Endothelial cell (in vitro differentiated cells): Measurements from ENCODE around the gene LRP5. TPM values are rescaled to one million over a fixed set of nuclear protein-coding genes. Genes with fewer than 3 reads are reported as not detected.
A peak's percentile ranks its signal among the peaks of the same experiment; 100 is the strongest.

Source experiments
- DNase-seq: peaks from one replicate; pipeline ENCODE4 v3.0.0; 2021; ENCODE audit warnings: low spot score
- H3K27ac Mint-ChIP-seq: one replicate; pipeline ENCODE4 v1.8.0; 2021; ENCODE audit warnings: mixed read lengths, inconsistent platforms; ENCODE audit not compliant: unreplicated experiment
- H3K27me3 Mint-ChIP-seq: one replicate; pipeline ENCODE4 v1.8.0; 2021; ENCODE audit warnings: mild to moderate bottlenecking, moderate library complexity, mixed read lengths, inconsistent platforms; ENCODE audit not compliant: unreplicated experiment
- H3K36me3 Mint-ChIP-seq: one replicate; pipeline ENCODE4 v1.8.0; 2021; ENCODE audit warnings: mild to moderate bottlenecking, low read depth, mixed read lengths, inconsistent platforms; ENCODE audit not compliant: unreplicated experiment
- H3K4me1 Mint-ChIP-seq: one replicate; pipeline ENCODE4 v1.8.0; 2021; ENCODE audit warnings: mild to moderate bottlenecking, mixed read lengths, inconsistent platforms; ENCODE audit not compliant: unreplicated experiment
- H3K4me3 Mint-ChIP-seq: one replicate; pipeline ENCODE4 v1.8.0; 2021; ENCODE audit warnings: mild to moderate bottlenecking, mixed read lengths, inconsistent platforms; ENCODE audit not compliant: unreplicated experiment
- H3K9me3 Mint-ChIP-seq: one replicate; pipeline ENCODE4 v1.8.0; 2021; ENCODE audit warnings: mixed read lengths, inconsistent platforms; ENCODE audit not compliant: unreplicated experiment
- CTCF ChIP-seq: fragments of 200-600 bp; sonication (generic); IDR thresholded peaks from one replicate; pipeline ENCODE4 v1.5.0; 2021; ENCODE audit warnings: antibody characterized with exemption; ENCODE audit not compliant: unreplicated experiment
- total RNA-seq: library from RNA; stranded (reverse); fragmentation: NEBNext Ultra II Directional; extraction: Animal tissue kit (Norgen Biotek cat#: 25700); gene quantifications from one replicate; pipeline ENCODE4 v1.2.1, GENCODE V29; 2021; ENCODE audit not compliant: unreplicated experiment

LRP5 gene
- total RNA-seq, 1 donor from 2014 or later: 72.3 TPM

- Mint-ChIP-seq H3K36me3 (peaks cover 3% of the 10 kb centered on the region), H3K4me3 (peak overlapping the region; percentile 12), H3K27me3 (peaks cover 3% of the 10 kb centered on the region), H3K27ac (peak overlapping the region; percentile 57), H3K9me3 (no peaks in the 10 kb centered on the region), H3K4me1 (peaks cover 13% of the 10 kb centered on the region)
- no peak for TF ChIP-seq CTCF
- DNase-seq: no peak
Measured at GRCh38 chr11:68436162-68436888, 123.9 kb downstream of the LRP5 start.

GRCh38 chr11:68436985-68437926 is 124.9 kb downstream of the LRP5 start:
- Mint-ChIP-seq H3K9me3 (no peaks in the 10 kb centered on the region), H3K36me3 (peaks cover 3% of the 10 kb centered on the region), H3K4me1 (peaks cover 22% of the 10 kb centered on the region), H3K27ac (peak overlapping the region; percentile 93), H3K4me3 (peak overlapping the region; percentile 56), H3K27me3 (peaks cover 3% of the 10 kb centered on the region)
- TF ChIP-seq CTCF: no peak
- DNase-seq: peak; percentile 29

GRCh38 chr11:68437927-68438657 is 125.7 kb downstream of the LRP5 start:
- H3K36me3 Mint-ChIP-seq: peaks cover 3% of the 10 kb centered on the region
- TF ChIP-seq CTCF: no peak
- peak overlapping the region; percentile 89 for H3K27ac Mint-ChIP-seq
- H3K4me1 Mint-ChIP-seq: peaks cover 26% of the 10 kb centered on the region
- no peaks in the 10 kb centered on the region for H3K9me3 Mint-ChIP-seq
- H3K4me3 Mint-ChIP-seq: peak overlapping the region; percentile 69
- DNase-seq: no peak
- H3K27me3 Mint-ChIP-seq: peaks cover 3% of the 10 kb centered on the region

- no peaks in the 10 kb centered on the region for H3K9me3 Mint-ChIP-seq
- DNase-seq: no peak
- H3K36me3 Mint-ChIP-seq: peaks cover 3% of the 10 kb centered on the region
- peaks cover 3% of the 10 kb centered on the region for H3K27me3 Mint-ChIP-seq
- peaks cover 26% of the 10 kb centered on the region for H3K4me1 Mint-ChIP-seq
- peak overlapping the region; percentile 69 for H3K4me3 Mint-ChIP-seq
- peak overlapping the region; percentile 89 for H3K27ac Mint-ChIP-seq
- no peak for TF ChIP-seq CTCF
Measured at GRCh38 chr11:68438658-68439259, 126.4 kb downstream of the LRP5 start.
